ENCODE data around the gene NPDC1.
A peak's percentile ranks its signal among the peaks of the same experiment; 100 is the strongest.

Gene NPDC1, protein sequence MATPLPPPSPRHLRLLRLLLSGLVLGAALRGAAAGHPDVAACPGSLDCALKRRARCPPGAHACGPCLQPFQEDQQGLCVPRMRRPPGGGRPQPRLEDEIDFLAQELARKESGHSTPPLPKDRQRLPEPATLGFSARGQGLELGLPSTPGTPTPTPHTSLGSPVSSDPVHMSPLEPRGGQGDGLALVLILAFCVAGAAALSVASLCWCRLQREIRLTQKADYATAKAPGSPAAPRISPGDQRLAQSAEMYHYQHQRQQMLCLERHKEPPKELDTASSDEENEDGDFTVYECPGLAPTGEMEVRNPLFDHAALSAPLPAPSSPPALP

DNA sequence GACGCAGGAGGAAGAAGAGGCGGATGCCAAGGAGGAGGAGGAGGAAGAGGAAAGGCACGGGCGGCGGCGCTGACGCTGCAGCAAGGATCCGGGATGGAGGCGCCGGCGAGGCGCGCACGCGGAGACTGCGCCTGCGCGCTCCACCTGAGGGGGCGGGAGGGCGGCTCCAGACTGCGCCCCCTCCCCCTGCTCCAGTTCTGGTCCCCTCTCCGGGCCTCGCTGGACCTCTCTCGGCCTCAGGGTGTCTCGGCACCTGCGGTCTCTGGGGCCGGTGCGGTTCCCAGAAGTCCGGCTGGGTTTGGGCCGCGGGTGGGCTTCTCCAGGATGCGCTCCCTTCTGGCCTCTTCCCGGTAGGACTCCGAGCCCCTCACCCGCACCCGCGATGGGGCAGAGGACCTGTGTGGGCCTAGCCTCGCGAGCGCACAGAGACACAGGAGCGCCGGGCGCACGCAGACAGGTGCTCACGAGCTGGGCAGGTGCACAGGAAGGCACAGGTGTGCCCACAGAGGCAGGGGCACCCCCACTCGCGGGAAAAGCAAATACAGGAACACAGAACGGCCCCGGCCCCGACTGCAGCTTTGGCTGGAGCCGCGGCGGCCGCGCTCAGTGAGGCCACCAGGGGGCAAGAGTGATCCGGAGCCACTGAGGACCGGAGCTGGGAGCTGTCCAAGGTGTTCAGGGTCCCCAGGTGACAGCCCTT is at the start of gene NPDC1:
TSS of gene NPDC1 (minus strand) at position 90 of the 700 bp plus-strand sequence. CDS start 188 bp downstream, outside the sequence.
- Histone ChIP-seq H3K4me1 (no peaks in the 10 kb centered on the region; the same call in 1 of the 2 replicates), H3K9me3 (no peaks in the 10 kb centered on the region), H3K4me3 (peak within 1 kb of the TSS; percentile 49), H3K27me3 (ENCODE audit: low read depth) (peaks cover 15% of the 10 kb centered on the region), H3K36me3 (replicated peaks) (no peaks in the 10 kb centered on the region)
- in situ Hi-C loops (cut with MboI; ENCODE audit: low sequenced_read_pairs): no loop called here
- DNase-seq (ENCODE audit: low spot score in 2 of 2): peak; percentile 79 to 93

GRCh38 chr9:137089232-137089947 is 43.4 kb upstream of the NPDC1 start:
- in situ Hi-C loops (cut with MboI; ENCODE audit: low sequenced_read_pairs): no loop called here

GRCh38 chr9:137088121-137088520 is 42.1 kb upstream of the NPDC1 start:
- no peak for DNase-seq (ENCODE audit: low spot score in 2 of 2)
- no peaks in the 10 kb centered on the region for H3K9me3 ChIP-seq
- H3K27me3 ChIP-seq (ENCODE audit: low read depth): no peaks in the 10 kb centered on the region
- H3K36me3 ChIP-seq (replicated peaks): peaks cover 13% of the 10 kb centered on the region
- in situ Hi-C loops (cut with MboI; ENCODE audit: low sequenced_read_pairs): no loop called here
- no peak overlapping the region for H3K4me3 ChIP-seq
- peaks cover 16% of the 10 kb centered on the region for H3K4me1 ChIP-seq

More at GRCh38 chr9:137089232-137089947, 43.4 kb upstream of the NPDC1 start:
- no peak for DNase-seq (ENCODE audit: low spot score in 2 of 2)
- Histone ChIP-seq H3K27me3 (ENCODE audit: low read depth) (no peaks in the 10 kb centered on the region), H3K4me1 (peaks cover 16% of the 10 kb centered on the region), H3K4me3 (no peak overlapping the region), H3K9me3 (no peaks in the 10 kb centered on the region), H3K36me3 (replicated peaks) (peaks cover 8% of the 10 kb centered on the region)

GRCh38 chr9:137087409-137087925 is 41.5 kb upstream of the NPDC1 start:
- Histone ChIP-seq H3K4me1 (peaks cover 16% of the 10 kb centered on the region), H3K4me3 (peak overlapping the region; percentile 54), H3K9me3 (no peaks in the 10 kb centered on the region), H3K36me3 (replicated peaks) (peaks cover 14% of the 10 kb centered on the region), H3K27me3 (ENCODE audit: low read depth) (no peaks in the 10 kb centered on the region)
- in situ Hi-C loops (cut with MboI; ENCODE audit: low sequenced_read_pairs): no loop called here
- DNase-seq (ENCODE audit: low spot score in 2 of 2): no peak

- H3K9me3 ChIP-seq: no peaks in the 10 kb centered on the region
- no peaks in the 10 kb centered on the region for H3K27me3 ChIP-seq (ENCODE audit: low read depth)
- H3K4me1 ChIP-seq: peaks cover 16% of the 10 kb centered on the region
- peaks cover 21% of the 10 kb centered on the region for H3K36me3 ChIP-seq (replicated peaks)
- DNase-seq (ENCODE audit: low spot score in 2 of 2): peak; percentile 96 to 100
- peak within 1 kb of the TSS; percentile 54 for H3K4me3 ChIP-seq
- in situ Hi-C loops (cut with MboI; ENCODE audit: low sequenced_read_pairs): no loop called here
Measured at GRCh38 chr9:137086531-137087408, 40.8 kb upstream of the NPDC1 start, which contains the start of gene MAN1B1. Gene MAN1B1 (plus strand): TSS chr9:137086985. CDS start chr9:137087000, 15 bp downstream.

- peak in 1 of 2 experiments; percentile 66 for DNase-seq (ENCODE audit: low spot score in 2 of 2)
- H3K36me3 ChIP-seq (replicated peaks): peaks cover 25% of the 10 kb centered on the region
- H3K27me3 ChIP-seq (ENCODE audit: low read depth): no peaks in the 10 kb centered on the region
- H3K4me1 ChIP-seq: peaks cover 16% of the 10 kb centered on the region
- no peaks in the 10 kb centered on the region for H3K9me3 ChIP-seq
- peak overlapping the region; percentile 54 for H3K4me3 ChIP-seq
- in situ Hi-C loops (cut with MboI; ENCODE audit: low sequenced_read_pairs): no loop called here
Measured at GRCh38 chr9:137085920-137086530, 40.0 kb upstream of the NPDC1 start.

DNA sequence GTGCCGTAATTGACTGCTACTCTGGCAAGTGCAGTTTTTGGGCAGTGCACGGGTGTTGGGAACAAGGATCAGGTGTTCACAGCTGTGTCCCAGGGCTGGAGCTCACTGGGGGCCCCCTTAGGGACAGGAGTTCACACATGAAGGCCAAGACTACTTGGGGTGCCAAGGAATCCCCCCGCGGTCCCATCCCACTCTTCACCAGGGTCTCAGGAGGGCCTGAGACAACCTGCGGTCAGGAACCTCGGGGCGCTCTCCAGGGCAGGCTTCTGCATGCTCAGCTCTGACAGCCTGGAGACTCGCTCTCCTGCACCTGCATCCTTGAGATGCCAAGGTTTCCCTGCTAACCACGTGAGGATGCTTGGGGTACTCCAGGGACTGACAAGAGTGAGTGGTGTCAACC is 38.5 kb upstream of the NPDC1 start:
- no peaks in the 10 kb centered on the region for H3K27me3 ChIP-seq (ENCODE audit: low read depth)
- H3K9me3 ChIP-seq: no peaks in the 10 kb centered on the region
- H3K36me3 ChIP-seq (replicated peaks): peaks cover 38% of the 10 kb centered on the region
- no peak for DNase-seq (ENCODE audit: low spot score in 2 of 2)
- peaks cover 16% of the 10 kb centered on the region for H3K4me1 ChIP-seq
- in situ Hi-C loops (cut with MboI; ENCODE audit: low sequenced_read_pairs): no loop called here
- no peak overlapping the region for H3K4me3 ChIP-seq

- no peaks in the 10 kb centered on the region for H3K27me3 ChIP-seq (ENCODE audit: low read depth)
- no peak for DNase-seq (ENCODE audit: low spot score in 2 of 2)
- H3K4me3 ChIP-seq: no peak overlapping the region
- H3K9me3 ChIP-seq: no peaks in the 10 kb centered on the region
- in situ Hi-C loops (cut with MboI; ENCODE audit: low sequenced_read_pairs): no loop called here
- peaks cover 16% of the 10 kb centered on the region for H3K4me1 ChIP-seq
- peaks cover 46% of the 10 kb centered on the region for H3K36me3 ChIP-seq (replicated peaks)
Measured at GRCh38 chr9:137083394-137084004, 37.5 kb upstream of the NPDC1 start.

DNA sequence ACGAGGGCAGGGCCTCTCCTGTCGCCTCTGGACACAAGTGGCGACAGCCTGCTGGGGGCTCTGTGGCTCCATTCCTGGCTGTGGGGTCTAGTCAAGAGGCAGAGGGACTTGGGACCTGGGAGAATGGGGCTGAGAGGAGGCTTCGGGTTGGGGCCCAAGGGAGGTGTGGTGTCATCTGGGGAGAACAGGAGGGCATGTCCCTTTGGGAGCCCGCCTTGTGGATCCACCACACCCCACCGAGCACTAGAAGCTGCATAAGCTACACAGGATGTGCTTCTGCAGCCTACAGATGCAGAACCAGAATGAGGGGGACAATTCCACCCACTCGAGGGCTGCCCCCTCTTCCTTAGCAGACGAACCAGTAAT is 36.9 kb upstream of the NPDC1 start:
- Histone ChIP-seq H3K36me3 (replicated peaks) (peaks cover 49% of the 10 kb centered on the region), H3K27me3 (ENCODE audit: low read depth) (no peaks in the 10 kb centered on the region), H3K4me1 (peaks cover 15% of the 10 kb centered on the region), H3K4me3 (no peak overlapping the region), H3K9me3 (no peaks in the 10 kb centered on the region)
- in situ Hi-C loops (cut with MboI; ENCODE audit: low sequenced_read_pairs): no loop called here
- no peak for DNase-seq (ENCODE audit: low spot score in 2 of 2)

DNA sequence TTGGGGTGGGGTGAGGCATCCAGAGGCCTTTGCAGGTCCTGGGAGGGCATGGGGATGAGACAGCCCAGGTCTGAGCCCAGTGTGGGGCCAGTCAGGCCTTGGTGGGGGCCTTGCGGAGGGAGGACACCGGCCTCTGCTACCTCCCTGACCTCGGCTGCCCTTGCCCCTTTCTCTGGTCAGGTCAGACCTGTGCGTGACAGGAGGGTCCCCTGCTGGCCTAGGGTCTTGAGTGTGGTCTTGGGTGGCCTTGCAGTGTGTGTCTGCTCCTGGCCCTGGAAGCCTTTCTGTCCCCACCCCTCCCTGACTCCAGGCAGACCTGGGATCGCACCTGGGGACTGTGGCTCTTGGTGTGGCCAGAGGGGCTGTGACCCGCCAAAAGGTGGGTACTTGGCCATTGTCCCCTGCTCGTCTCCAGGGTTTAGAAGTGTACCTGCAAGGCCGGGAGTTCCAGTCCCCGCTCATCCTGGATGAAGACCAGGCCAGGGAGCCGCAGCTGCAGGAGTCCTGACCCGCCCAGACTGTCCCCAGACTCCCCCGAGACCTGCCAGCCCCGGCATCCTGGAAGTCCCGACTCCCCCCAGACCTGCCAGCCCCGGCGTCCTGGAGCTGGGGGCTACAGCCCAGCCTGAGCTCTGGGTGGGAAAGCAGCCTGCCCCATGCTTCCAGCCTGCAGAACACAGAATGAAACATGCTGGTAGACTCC is 36.4 kb upstream of the NPDC1 start:
- in situ Hi-C loops (cut with MboI; ENCODE audit: low sequenced_read_pairs): no loop called here
- Histone ChIP-seq H3K4me1 (peaks cover 10% of the 10 kb centered on the region), H3K4me3 (no peak overlapping the region), H3K9me3 (no peaks in the 10 kb centered on the region), H3K36me3 (replicated peaks) (peaks cover 49% of the 10 kb centered on the region), H3K27me3 (ENCODE audit: low read depth) (no peaks in the 10 kb centered on the region)
- DNase-seq (ENCODE audit: low spot score in 2 of 2): no peak

- Histone ChIP-seq H3K4me3 (no peak overlapping the region), H3K4me1 (peaks cover 11% of the 10 kb centered on the region), H3K27me3 (ENCODE audit: low read depth) (no peaks in the 10 kb centered on the region), H3K9me3 (no peaks in the 10 kb centered on the region), H3K36me3 (replicated peaks) (peaks cover 49% of the 10 kb centered on the region)
- in situ Hi-C loops (cut with MboI; ENCODE audit: low sequenced_read_pairs): no loop called here
- DNase-seq (ENCODE audit: low spot score in 2 of 2): no peak
Measured at GRCh38 chr9:137080260-137081122, 34.5 kb upstream of the NPDC1 start.
